Loucy (cell line): ENCODE measurements around the gene PDCL3.

Source experiments
- EZH2phosphoT487 ChIP-seq: fragments of 200-600 bp; IDR thresholded peaks from 2 replicates; pipeline ENCODE4 v1.6.1; 2018; ENCODE audit warnings: antibody characterized with exemption, mild to moderate bottlenecking, moderate library complexity, borderline replicate concordance
- TF ChIP-seq, protein P1 (sequence below): fragments of 200-600 bp; sonication (generic); conservative IDR thresholded peaks from 2 replicates; pipeline ENCODE4 v1.5.1; 2014; ENCODE audit warnings: mild to moderate bottlenecking, antibody characterized with exemption, low read length

DNA sequence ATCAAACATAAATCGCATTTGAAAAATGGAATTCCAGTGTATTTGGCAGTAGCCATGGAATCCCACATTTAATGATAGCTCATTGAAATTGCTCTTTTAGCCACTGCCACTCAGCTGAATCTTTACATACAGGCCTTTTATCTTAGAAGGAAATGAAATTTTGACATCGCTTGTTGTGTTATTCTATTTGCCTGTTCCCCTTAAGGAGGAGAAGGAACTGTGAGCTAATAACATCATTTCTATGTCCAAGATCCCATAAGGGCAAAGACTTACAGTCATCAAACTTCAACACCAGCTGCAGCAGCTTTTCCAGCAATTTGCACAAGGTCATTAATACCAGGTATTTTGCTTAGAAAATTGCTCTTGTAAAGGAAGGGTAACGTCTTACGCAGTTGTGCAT, 6.0 kb upstream of the PDCL3 start:
- TF ChIP-seq, protein P1, sequence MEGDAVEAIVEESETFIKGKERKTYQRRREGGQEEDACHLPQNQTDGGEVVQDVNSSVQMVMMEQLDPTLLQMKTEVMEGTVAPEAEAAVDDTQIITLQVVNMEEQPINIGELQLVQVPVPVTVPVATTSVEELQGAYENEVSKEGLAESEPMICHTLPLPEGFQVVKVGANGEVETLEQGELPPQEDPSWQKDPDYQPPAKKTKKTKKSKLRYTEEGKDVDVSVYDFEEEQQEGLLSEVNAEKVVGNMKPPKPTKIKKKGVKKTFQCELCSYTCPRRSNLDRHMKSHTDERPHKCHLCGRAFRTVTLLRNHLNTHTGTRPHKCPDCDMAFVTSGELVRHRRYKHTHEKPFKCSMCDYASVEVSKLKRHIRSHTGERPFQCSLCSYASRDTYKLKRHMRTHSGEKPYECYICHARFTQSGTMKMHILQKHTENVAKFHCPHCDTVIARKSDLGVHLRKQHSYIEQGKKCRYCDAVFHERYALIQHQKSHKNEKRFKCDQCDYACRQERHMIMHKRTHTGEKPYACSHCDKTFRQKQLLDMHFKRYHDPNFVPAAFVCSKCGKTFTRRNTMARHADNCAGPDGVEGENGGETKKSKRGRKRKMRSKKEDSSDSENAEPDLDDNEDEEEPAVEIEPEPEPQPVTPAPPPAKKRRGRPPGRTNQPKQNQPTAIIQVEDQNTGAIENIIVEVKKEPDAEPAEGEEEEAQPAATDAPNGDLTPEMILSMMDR: no peak
- no peak for TF ChIP-seq EZH2phosphoT487
